HG03558 (cell line): Measurements from ENCODE around the gene DUSP16.
"Not testable (repeated sequence)": the region's sequence is repeated elsewhere in the genome, so short reads cannot be mapped to it uniquely, and the experiment has no call there.

Experiments
- ATAC-seq: cut with Tn5 transposase; IDR thresholded peaks from one replicate; pipeline ENCODE4 v1.9.1; 2021; ENCODE audit warnings: moderate number of reproducible peaks; ENCODE audit not compliant: unreplicated experiment; ENCODE audit errors: extremely low read depth

DUSP16 gene

DNA sequence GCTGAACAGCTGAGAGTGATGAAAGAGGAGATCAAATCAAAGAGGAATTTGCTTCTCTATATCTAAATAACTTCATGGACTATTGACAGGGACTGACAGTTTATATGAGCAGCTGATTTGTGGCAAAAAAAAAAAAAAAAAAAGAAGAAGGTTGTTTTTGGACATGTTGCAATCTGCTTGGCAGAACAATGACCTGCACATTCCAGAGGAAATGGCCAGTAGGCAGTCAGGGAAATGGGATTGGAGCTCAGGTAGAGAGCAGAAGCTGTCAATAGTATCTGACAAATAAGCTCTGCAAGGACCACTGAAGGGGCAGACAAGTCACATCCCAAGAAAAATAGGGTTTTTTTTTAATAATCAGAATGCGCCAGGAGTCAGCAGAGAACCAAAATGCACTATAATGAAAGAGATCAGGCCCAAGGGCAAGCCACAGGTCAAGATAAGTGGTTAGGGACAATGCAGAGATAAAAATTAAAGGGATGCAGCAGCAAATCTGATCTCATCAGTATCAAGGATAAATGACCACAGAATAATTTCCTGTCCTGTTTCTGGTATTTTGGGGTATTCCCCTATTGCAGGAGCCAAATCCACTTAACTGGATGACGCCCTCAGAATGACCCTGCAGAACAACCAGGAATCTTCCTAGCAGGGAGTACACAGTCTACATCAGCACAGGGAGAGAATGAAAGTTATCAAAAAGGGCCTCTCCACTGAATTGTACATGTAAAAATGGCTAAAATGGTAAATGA lies 22.6 kb upstream of the DUSP16 start:
- ATAC-seq: no peak

DNA sequence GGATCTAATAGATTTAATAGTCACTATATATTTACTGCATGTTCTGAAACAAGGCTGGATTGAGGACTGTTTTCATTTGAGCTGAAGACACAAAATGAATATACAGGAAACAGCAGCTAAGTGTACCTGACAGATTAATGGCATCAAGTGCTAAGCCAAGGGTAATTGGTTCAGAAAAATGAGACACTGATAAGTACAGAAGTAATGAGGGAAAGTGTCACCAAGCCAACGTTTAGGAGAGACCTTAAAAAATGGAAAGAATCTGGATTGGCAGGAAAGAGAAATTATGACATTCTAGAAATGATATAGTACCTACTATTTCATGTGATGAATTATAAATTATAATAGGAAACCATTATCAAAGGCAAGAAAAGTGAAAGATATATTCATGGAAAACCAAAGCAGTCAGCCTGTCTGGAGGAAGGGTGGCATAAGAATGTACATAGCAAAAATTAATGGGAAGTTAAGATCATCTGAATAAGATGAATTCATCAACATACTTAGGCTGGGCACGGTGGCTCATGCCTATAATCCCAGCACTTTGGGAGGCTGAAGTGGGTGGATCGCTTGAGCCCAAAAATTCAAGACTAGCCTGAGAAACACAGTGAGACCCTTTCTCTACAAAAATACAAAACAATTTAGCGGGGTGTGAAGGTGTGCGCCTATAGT lies 21.0 kb upstream of the DUSP16 start:
- ATAC-seq: no peak

DNA sequence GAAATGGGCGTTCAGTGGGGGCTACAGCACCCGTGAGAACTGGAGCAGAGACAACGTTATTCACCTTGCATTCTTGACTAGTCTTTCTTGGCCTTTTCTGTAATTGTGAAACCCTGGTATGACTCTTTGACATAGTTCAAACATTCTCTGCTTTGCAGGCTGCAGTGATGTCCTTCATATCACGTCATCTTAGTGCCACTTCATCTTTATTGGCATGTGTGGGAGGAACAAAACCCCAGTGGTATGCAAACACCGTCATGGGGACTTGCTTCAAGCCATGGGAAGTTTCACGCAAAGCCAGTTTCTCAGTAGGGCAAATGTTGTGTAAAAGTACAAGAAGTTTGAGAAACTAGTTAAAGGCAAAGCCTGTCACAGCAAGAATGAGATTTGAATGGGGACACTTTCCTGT lies 20.2 kb upstream of the DUSP16 start:
- ATAC-seq: peak; percentile 87

DNA sequence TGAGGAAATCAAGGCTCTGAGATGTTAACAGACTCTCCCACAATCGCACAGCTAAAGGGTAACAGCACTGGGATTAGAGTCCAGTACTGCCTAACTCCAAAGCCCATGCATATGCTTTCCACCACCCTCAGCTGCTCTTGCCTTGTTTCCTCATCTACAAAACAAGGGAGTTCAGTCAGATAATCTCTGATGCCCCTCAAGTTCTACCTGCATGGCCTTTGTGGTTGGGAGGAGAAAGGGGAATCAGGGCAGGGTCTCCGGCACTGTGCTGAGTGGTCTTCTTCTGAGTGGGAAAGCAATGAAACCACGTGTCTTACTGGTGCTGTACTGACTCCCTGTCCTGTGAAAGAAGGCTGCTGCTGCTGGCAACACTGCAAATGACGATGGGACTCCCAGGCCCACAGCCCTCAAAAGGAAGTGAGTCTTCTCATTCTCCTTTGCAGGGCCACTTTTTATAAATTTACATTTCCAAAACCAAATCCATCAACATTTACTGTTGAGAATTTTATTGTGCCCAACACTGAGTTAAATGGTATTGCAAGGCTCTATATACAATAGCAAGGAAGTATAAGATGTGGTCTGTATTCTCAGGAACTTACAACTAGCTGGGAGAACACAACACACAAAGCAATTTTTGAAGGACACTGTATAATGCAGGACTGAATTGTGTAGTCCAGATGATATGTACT lies 19.7 kb upstream of the DUSP16 start:
- peak; percentile 2 for ATAC-seq

DNA sequence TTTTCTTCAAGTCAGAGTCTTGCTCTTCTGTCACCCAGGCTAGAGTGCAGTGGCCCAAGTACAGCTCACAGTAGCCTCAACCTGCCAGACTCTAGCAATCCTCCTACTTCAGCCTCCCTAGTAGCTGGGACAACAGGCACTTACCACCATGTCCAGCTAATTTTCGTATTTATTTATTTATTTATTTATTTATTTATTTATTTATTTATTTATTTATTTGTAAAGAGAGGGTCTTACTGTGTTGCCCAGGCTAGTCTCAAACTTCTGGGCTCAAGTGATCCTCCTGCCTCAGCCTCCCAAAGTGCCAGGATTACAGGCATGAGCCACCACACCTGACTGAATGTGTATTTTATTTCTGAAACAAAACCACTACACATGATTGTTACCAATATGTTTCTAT lies 18.1 kb upstream of the DUSP16 start:
- not testable (repeated sequence) for ATAC-seq

DNA sequence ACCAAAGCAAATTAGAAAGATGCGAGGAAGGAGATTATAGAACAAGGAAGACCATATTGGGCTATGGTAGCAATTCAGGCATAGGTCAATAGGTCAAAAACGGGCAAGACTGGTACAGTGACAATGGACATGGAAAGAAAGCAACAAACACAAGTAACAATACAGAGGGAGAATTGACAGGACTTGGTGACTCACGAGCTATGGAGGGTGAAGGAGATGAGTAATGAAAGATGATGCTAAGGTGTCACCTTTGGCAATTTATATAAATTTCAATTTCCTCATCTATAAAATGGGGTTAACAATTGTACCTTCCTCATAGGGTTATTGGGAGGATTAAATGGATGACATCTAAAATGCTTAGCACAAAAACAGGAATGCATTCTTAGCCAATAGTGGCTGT lies 15.1 kb upstream of the DUSP16 start:
- no peak for ATAC-seq

DNA sequence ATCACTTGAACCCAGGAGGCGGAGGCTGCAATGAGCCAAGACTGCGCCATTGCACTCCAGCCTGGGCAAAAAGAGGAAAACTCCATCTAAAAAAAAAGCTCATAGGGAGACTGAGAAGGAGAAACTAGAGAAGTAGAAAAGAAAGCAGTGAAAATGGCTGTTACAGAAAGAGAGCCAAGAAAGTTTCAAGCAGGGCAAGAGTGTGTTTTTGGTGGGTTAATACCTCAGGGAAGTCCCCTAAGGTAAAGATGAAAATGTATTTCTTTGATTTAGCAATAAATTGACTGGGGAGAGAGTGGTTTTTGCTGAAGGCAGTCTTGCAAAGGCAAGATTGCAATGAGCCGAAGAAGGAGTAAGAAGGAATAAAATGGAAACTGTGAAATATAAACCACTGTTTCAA lies 10.0 kb upstream of the DUSP16 start:
- ATAC-seq: no peak

DNA sequence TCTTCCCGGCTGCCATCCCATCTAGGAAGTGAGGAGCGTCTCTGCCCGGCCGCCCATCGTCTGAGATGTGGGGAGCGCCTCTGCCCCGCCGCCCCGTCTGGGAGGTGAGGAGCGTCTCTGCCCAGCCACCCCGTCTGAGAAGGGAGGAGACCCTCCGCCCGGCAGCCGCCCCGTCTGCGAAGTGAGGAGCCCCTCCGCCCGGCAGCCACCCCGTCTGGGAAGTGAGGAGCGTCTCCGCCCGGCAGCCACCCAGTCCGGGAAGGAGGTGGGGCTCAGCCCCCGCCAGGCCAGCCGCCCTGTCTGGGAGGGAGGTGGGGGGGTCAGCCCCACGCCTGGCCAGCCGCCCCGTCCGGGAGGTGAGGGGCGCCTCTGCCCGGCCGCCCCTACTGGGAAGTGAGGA lies 3.3 kb upstream of the DUSP16 start:
- ATAC-seq: not testable (repeated sequence)

DNA sequence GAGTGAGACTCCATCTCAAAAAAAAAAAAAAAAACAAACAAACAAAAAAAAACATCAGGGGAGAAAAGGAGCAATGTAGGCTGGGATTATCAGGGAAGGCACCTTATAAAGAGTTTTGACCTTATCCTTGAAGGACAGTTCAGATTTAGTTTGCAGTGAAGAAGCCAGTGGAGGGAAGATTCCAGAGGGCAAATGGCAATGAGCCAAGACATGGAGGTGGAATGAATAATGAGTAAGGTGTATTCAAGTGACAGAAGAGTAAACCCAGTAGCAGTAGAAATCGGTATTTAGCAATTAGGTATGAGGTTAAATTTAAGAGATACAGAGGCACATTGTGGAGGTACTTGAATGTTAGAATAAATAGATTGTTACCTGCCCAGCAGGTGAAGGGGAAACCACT lies 2.2 kb upstream of the DUSP16 start:
- no peak for ATAC-seq

DNA sequence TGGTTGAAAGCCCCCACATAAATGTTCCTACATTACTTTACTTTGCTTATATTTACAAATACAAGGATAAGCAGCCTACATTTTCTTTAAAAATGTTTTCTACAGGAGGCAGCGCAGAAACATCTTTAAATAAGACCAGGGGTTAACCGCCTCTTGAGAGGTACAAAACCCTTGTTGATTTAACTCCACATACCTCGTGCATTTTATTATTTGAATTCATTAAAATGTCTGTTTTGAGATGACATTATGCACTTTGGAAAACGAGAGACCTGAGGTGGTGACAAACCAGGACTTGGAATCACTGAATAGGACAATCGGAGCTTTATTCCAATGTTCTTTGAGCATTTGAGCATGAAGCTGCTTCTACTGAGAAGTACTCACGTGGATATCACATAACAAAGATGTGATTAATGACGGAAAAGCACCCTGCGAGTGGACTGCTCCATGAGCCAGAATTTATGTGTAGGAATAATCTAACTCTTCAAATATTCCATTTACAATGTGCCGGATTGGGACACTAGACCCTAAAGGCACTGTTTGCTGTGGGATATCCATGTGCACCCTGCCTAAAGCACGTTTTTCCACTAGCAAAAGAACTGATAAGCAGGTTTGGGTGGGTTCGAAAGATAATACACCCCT lies 746 bp upstream of the DUSP16 start:
- ATAC-seq: no peak

DNA sequence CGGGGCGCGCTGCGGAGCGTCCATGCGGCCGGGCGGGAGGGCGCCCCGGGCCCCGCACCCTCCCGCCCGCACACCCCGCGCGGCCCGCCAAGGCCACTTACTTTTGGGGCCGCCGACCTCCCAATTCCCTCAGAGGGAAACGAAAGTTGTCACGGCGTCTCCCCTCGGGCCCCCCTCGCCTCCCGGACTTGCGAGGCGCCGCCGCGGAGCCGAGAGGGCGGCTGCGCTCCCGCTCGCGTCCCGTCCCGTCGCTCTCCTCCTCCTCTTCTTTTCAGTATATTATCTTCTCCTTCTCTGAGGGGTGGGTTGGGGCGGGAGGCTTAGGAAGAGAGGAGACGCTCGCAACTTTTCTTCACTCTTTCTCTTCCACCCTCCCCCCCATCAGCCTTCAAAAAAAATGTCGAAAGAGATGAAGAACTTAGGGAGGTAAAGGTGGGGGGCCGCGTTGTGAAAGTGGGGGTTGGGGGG lies 613 bp downstream of the DUSP16 start:
- no peak for ATAC-seq

DNA sequence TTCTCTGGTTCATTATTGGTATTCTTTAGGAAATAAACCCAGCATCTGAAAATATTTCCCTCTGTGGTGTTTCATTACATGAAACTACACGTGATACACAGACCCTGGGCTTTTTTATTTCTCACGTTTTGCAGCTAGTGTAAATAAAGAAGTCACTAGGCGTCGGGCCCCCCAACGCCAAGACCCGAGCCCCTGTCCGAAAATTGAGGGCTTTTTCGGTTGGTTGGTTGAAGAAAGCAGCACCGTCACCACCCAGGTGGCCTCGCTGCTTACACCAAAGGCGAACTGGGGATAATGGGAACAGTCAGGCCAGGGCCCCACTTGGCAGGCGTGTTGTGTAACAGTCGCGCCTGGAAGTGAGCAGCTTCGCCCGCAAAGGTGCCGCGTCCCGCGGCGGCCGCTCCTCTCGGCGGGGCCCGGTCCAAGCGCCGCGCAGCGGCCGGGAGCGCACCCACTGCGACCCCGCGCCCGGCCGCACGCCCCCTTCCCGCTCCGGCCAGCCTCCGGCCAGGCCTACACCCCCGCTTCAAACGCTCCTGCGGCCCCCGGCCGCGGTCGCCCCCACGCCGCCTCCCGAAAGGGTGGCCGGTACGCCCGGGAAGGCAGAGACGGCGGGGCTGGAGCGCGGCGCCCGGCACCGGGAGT lies 1.2 kb downstream of the DUSP16 start:
- ATAC-seq: no peak

DNA sequence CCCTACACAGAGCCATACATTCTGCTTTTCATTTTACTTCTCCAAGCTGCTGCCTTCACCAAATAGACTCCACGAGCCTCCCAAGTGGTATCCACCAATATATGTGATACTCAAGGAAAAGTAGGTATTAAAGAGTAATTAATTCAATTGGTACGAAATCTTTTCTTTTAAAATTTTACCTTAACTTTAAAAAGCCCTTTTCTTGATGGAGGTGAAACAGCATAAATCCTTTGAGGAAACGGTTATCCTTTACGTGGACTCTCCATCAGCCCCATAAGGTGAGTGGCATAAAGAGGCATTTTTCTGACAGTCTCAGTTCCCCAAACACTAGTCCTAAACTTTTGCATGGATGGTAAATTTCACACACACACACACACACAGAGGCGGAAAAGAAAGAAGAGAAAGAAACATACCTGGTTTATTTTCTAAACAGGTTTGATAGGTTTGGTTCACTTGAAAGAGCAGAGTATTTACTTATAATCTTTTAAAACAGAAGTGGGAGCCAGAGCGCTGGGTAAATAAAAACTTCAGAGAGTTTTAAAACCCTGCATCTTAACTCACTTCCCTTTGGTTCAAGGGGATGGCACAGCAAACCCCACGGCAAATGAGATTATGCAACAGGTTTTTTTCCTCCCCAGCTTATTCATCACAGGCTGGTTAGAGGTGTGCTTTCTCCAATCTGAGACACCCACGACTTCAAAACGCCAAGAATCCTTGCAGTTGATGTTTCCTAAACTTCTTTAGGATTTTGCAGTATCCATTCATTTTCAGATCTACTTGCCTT lies 1.9 kb downstream of the DUSP16 start:
- ATAC-seq: no peak

DNA sequence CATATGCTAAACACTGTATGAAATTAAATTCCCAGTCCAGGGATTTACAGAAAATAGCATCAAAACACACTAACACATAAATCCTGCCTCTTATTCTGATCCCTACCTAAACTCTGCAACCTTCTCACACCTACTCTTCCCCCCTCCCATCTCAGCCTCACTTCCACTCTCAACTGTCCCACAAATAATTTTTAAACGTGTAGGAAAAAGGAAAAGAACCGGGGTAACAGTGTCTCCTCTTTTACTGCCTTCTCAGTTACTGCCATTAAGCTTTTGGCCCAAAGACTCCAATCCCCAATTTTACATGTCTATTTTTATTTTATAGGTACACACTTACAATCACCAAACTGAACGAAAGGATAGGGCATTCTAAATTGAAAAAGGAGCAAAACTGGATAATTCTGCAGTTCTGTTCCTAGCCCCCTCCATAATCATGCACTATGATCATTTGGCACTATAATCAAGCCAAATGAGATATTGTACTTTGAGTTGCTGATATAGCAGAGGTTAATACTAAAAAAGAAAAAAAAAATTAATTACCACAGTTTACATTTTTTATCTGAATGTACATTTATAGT lies 2.9 kb downstream of the DUSP16 start:
- no peak for ATAC-seq

DNA sequence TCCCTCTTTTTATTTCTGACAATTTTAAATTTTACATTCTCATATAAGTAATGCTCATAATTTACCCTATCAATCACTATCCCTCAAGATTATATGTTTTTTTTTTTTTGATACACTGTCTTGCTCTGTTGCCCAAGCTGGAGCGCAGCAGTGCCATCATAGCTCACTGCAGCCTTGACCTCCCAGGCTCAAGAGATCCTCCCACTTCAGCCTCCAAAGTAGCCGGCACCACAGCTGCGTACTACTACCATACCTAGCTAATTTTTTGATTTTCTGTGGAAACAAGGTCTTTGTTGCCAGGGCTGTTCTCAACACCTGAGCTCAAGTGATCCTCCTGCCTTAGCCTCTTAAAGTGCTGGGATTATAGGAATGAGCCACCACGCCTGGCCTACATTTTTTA lies 4.4 kb downstream of the DUSP16 start:
- ATAC-seq: no peak

DNA sequence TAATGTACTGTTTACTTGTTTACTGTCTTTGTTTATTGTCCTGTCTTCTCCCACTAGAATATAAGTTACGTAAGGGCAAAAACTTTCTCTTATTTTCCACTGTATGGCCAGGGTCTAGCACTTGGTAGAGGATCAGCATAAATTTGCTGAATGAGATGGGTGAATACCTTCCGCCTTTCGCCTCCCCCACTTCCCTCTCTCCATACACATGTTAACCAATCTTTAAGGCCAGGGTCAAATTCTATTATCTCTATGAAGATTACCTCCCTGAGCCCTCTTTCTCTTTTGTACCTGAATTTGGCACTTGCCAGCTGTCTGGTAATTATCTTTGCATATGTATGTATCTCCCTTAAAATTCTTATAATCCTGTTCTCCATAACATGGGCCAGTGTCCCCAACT lies 4.9 kb downstream of the DUSP16 start:
- no peak for ATAC-seq

DNA sequence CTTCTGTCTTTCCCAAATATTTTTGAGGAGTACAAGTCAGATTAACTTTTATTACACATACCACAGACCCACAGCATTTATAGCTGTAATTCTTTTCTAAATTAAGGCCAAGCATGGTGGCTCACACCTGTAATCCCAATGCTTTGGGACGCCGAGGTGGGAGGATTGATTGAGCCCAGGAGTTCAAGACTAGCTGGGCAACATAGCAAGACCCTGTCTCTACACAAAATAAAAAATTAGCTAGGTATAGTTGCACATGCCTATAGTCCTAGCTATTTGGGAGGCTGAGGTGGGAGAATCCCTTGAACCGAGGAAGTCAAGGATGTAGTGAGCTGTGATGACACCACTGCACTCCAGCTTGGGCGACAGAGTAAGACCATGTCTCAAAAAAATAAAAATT lies 7.0 kb downstream of the DUSP16 start:
- ATAC-seq: no peak

DNA sequence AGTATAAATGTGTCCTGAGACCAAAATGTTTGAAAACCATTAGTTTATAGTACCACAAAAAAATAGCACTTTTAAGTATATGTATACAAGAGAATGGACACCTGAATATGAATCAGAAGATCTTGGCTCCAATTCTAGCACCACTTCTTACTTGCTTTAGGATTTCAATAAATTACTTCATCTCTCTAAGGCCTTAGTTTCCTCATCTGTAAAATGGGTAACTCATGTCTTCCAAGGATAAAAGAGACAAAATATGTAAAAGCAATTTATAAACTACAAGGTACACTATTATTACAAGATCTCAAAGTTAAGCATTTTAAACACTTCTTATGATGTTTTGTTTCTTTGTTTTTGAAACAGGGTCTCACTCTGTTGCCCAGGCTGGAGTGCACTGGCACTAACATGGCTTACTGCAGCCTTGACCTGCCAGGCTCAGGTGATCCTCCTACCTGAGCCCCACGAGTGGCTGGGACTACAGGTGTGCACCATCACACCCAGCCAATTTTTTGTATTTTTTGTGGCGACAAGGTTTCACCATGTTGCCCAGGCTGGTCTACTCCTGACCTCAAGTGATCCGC lies 9.4 kb downstream of the DUSP16 start:
- ATAC-seq: no peak

DNA sequence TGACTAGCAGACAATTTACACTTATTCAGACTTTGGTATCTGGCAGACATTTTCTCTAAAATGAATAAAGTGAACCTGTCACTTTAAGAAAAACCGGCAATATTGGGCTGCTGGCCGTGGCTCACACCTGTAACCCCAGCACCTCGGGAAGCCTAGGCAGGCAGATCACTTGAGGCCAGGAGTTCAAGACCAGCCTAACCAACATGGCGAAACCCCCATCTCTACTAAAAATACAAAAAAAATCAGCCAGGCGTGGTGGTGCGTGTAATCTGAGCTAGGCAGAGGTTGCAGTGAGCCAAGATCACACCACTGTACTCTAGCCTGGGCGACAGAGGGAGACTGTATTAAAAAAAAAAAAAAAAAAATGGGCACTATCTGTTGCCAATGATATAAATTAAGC lies 11.5 kb downstream of the DUSP16 start:
- no peak for ATAC-seq
